ENCODE results near the gene CELF2.

CELF2 gene

DNA sequence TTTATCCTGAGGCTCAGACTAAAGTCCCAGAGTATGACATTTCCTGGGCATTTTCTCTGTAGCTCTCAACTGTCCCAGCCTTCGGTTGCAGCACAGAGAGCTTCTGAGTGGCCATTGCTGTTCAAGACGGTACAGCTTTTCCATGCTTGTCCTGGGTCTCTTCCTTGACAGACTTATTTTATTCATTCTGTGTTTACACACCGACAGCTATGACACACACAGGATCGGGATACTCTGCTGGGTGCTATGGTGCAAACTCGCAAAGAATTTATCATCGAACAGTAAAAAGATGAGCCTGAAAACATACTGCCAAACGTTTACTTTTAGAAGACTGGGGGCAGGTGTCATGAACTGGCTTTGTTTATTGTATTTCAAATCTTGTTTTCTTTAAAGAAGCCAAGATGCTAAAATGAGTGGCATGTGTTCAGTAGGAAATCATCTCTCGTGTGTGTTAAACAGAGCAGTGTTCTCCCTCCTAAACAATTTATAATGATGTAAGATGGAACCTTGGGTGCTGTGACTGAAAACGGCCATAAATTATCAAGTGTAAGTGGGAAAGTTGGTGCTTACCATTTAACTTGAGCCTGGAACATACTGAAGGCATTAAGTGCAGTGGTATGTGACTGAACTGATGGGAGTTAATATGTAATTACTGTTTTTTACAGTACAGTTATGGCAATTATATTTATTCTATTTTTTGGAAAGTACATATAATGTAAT, 120.8 kb downstream of the CELF2 start:
- DNase-seq = no peak

DNA sequence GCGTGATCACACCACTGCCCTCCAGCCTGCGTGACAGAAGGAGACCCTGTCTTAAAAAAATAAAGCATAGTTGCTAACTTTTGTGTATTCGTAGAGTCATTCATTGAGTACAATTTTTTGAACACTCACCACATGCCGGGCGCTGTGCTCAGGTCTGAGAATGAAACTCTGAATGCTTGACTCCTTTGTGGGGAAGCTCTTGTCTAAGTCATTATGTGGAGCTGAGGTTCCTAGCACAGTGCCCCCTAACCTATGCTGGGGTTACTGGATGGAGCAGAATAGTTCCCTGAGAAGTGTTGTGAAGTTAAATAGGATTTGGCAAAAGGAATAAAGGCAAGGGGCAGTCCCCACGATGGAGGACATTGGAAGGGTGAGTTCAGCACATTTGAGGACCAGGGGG, 123.3 kb downstream of the CELF2 start:
- no peak for DNase-seq

- DNase-seq = peak; percentile 36
These were observed 124.0 kb downstream of the CELF2 start for GRCh38 chr10:11141571-11142091.

- no peak for DNase-seq
These were observed 125.1 kb downstream of the CELF2 start for GRCh38 chr10:11142777-11143176.

DNA sequence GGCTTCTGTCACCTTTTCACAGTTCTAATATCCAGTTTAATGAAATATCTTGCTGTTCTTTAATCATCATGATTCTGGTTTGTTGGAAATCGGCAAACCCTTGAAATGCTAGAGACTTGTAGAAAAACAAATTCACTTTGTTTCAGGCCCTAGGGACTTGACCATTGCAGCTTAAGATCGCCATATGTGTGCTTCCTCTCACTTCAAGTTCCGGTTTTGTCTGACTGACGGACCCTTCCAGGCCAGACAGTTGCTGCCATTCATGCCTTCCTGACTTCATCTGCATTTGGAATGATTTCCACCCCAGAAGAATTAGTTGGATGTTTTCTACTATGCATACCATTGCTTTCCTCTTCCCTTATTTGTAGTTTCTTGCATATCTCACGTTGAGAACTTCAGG, 125.6 kb downstream of the CELF2 start:
- no peak for DNase-seq

GRCh38 chr10:11144626-11145494, 127.2 kb downstream of the CELF2 start:
- peak; percentile 16 for DNase-seq

GRCh38 chr10:11145495-11145855, 127.8 kb downstream of the CELF2 start:
- DNase-seq = peak; percentile 80

DNA sequence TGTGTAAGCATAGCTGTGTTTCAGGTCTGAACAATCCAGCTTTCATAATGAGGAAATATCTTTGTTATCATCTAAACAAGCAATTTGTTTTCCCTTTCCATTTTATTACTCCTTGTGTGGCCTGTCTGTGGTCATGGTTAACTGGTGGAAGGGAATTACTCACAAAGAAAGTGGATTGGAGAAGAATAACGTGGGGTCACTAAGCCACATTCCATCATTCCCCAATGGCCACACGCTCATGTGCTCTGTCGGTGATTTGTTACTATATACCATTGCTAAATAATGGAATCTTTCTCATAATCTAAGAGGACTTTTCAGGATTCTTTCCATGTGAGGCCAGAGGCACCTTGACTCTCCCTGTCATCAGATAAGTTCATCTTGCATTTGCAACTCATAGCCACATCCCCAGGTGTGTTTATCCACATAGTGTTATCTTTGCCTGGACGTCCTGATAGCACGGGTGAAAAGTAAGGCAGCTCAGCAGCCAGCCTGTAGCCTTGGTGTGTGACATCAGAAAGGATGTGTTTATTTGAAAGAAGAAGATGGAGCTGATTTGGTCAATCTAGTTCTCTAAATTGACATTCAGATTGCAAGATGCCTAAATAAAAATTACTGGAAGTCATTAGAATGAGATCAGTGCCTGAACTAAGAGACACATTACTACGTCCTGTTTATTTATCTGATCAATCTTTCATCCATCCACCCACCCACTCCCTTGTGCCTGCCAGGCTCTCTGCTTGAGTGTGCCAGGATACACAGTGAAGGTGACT, 128.9 kb downstream of the CELF2 start:
- DNase-seq = no peak

- peak; percentile 53 for DNase-seq
These were observed 130.1 kb downstream of the CELF2 start for GRCh38 chr10:11147722-11148121.

DNA sequence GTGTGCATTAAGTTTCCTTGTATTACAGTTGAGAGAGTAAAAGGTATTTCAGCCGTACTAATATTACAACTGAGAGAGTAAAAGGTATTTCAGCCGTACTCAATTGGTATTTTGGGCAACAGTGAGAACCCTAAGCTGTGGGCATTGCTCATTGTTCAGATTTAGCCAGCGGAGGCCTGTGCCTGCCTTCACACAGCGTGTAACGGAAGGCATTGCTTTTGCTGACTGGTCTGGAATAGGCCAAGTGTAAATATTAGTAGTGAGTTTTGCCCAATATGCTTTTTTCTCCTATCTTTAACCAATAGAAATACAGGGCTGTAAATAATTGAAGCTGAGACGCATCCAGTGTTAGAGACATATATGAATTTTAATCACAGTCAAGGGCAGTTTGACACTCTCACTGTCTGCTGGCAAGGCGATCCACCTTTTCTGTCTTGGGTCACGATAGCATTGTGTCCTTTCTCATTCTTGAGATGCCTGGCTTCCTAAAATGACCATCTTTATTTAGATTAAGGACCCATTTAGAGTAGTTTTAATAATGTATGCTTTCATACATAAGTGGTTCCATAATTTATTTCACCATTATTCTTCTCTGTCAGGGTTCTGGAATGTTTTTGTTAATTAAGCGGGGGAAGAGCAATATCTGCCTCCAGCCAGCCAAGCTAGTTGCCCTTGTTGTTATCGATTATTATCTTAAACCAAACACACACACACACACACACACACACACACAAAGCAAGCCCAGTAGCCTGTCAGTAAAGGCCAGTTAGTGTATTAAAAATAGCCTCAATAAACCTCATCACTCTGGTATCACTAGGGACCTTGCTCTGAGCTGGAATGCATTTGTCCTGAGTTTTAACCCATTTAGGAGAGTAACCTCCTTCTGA, 130.7 kb downstream of the CELF2 start:
- no peak for DNase-seq

DNA sequence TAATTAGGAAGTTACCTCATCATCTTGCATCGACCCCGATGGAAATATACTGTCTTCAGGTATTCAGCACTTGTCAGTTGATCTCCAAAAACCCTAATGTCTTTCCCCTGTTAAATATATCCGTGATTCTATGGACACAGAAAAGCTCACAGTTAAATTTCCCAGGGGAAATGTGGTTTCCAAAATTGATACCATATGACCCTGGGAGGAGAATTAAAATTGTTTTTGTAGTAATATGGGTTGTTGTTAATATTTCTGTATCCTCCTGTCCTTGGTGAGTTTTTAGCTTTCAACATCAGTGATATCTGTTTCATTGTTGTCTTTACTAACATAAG, 132.1 kb downstream of the CELF2 start:
- no peak for DNase-seq

- DNase-seq = peak; percentile 51
These were observed 132.6 kb downstream of the CELF2 start for GRCh38 chr10:11150231-11150731.

- DNase-seq = no peak
These were observed 133.3 kb downstream of the CELF2 start for GRCh38 chr10:11150879-11151415.

- no peak for DNase-seq
These were observed 135.1 kb downstream of the CELF2 start for GRCh38 chr10:11152801-11153200.

GRCh38 chr10:11153245-11153644, 135.6 kb downstream of the CELF2 start:
- DNase-seq = no peak

- DNase-seq = no peak
These were observed 136.1 kb downstream of the CELF2 start for GRCh38 chr10:11153766-11154165.

- no peak for DNase-seq
These were observed 136.7 kb downstream of the CELF2 start for GRCh38 chr10:11154333-11154732.

DNA sequence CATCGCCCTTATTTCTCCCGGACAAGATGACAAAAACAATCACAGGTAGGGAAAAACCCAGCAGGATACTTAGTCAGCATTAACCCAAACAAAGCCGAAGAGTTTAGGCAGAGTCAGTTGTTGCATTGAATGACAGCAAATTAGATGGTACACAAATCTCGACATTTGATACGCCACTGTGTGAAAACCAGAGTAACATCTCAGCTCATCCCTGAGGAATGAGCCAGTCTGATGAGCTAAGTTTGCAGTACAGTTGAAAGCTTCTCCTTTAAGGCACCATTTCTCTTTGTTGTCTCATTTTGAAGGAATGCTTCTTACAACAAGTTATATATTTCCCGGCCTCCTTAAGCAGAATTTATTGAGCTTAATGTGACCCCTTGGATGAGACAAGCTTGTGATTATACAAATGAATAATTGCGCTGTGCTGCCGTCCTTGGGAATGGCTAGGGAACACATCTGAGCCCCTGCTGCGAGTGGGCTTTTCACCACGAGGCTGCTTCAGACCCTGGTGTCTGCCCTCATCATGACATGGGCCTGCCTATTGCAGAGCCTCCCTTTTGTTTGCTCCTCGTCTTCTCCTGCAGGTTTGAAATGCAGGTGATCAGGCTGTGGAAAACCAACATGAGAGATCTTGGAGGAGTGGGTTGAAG, 137.3 kb downstream of the CELF2 start:
- no peak for DNase-seq

DNA sequence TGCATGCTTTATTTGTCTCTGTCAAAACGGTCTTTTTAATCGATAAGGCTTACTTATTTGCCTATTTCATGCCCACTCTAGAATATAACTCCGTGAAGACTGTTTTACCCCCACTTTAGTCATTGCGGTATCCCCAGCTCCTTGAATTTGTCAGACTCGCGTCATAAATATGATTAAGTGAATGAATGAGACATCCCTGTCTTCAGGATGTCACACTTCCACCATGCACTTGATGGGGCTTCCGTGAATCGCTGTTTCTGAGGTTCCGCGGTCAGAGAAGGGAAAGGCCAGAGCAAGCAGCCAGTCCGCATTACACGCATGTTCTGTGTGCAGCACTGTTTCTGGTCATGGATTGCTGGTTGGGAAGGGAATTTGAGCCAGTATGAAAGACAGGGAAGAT, 138.8 kb downstream of the CELF2 start:
- DNase-seq = no peak

DNA sequence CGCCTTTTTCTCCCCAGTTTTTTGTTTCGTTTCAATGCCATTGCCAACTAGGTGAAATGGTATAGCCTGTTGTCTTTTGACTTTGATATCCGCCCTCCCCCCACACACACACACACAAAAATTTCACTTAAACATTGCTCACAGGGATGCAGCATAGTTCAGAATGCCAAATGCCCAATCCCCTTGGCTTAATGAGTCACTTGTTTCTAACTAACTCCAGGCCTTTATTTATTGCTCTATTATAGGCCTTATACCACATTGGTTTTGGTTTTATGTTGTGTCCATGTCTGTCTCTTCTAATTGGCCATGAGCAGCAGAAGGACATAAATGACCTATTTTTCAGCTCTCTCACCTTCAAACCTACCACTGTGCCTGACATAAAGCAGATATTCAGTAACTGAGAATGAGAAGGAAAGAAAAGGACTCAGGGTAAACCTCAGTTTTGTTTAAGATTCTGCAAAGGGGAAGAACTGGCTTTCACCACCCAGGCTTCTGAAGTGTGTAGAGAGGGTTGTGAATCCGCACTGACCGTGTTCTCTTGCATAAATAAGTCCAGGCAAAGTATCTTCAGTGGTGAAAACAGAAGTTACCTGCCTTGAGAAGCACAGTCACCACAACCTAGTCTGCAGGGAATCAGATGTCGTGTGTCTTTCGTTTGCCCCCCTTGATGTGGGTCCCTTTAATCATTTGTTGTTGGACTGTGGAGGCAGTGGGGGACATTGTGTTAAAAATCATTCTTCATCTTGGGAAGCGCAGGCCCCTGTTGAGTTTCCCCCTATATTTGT, 139.8 kb downstream of the CELF2 start:
- no peak for DNase-seq
